ENCODE results near the gene NKX3-2.

DNA sequence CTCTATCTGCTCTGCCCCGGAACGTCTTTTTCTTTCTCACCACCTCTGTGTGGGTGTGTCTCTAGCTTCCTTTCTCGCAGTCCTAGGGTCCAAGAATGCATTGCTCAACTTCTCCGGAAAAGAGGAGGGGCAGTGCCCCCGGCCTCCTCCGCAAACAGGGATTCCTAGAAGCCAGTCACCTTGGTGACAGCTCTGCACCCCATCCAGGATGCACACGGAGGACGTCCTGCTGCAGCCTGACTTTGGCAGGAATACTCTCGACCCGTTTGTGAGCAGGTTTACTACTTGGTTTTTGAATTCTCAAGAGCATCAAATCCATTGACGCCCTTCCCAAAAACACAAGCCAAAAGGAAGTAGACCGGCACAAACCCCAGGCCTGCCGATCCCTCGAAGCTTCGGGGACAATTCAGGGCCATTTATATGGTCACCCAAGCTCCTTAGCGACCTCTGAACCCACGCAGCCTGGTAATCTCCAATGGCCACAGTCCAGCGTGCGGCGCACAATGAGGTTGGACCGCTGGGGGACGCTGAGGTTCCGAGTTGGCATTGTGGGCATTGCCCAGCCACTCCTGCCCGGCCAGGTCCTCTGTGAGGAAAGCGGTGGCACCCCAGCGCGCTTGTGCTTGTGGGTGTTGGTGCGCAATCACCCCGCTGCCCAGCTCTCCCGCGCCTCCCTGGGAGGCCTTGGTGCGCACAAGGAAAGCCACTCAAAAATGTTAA is 9.8 kb downstream of the NKX3-2 start:
- TF ChIP-seq POLR2AphosphoS5 (IDR thresholded peaks at IDR 0.05; ENCODE audit: low read depth, low read length) (no peak), SIN3A (IDR thresholded peaks at IDR 0.05; ENCODE audit: borderline replicate concordance, insufficient read depth, low read length) (no peak), TAF1 (IDR thresholded peaks at IDR 0.05; ENCODE audit: borderline replicate concordance, insufficient read depth, low read length) (no peak), REST (IDR thresholded peaks at IDR 0.05; ENCODE audit: insufficient read depth in 1 of 2, low read depth in 2 of 2, low read length in 2 of 2) (no peak), FOXP2 (optimal IDR thresholded peaks at IDR 0.05; ENCODE audit: borderline replicate concordance, extremely low read depth, extremely low read length, insufficient read depth) (no peak)
